Measurements from ENCODE around the gene VTI1A. TPM values are rescaled to one million over a fixed set of nuclear protein-coding genes. Genes with fewer than 3 reads are reported as not detected.

VTI1A gene
- total and polyA plus RNA-seq, 2 experiments from 2014 or later: 26.8 to 31.0 TPM

DNA sequence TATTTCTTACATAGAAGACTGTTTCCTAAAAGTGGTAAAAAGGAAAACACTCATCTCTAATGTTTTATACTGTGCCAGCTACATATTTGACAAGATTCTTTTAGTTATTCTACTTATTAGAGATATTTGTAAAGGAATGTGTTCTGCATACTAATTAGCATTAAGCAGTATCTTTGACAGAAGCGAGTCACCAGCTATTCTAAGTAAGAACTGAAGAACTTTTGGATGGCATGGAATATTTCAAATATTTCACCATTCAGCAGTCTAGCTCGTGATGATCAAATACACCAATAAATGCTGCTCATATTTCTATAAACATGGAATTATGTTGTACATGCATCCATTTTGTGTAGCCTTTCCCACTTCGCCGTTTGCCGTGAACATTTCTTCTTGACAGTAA lies 261.4 kb downstream of the VTI1A start (continued):
- TF ChIP-seq, protein P1, sequence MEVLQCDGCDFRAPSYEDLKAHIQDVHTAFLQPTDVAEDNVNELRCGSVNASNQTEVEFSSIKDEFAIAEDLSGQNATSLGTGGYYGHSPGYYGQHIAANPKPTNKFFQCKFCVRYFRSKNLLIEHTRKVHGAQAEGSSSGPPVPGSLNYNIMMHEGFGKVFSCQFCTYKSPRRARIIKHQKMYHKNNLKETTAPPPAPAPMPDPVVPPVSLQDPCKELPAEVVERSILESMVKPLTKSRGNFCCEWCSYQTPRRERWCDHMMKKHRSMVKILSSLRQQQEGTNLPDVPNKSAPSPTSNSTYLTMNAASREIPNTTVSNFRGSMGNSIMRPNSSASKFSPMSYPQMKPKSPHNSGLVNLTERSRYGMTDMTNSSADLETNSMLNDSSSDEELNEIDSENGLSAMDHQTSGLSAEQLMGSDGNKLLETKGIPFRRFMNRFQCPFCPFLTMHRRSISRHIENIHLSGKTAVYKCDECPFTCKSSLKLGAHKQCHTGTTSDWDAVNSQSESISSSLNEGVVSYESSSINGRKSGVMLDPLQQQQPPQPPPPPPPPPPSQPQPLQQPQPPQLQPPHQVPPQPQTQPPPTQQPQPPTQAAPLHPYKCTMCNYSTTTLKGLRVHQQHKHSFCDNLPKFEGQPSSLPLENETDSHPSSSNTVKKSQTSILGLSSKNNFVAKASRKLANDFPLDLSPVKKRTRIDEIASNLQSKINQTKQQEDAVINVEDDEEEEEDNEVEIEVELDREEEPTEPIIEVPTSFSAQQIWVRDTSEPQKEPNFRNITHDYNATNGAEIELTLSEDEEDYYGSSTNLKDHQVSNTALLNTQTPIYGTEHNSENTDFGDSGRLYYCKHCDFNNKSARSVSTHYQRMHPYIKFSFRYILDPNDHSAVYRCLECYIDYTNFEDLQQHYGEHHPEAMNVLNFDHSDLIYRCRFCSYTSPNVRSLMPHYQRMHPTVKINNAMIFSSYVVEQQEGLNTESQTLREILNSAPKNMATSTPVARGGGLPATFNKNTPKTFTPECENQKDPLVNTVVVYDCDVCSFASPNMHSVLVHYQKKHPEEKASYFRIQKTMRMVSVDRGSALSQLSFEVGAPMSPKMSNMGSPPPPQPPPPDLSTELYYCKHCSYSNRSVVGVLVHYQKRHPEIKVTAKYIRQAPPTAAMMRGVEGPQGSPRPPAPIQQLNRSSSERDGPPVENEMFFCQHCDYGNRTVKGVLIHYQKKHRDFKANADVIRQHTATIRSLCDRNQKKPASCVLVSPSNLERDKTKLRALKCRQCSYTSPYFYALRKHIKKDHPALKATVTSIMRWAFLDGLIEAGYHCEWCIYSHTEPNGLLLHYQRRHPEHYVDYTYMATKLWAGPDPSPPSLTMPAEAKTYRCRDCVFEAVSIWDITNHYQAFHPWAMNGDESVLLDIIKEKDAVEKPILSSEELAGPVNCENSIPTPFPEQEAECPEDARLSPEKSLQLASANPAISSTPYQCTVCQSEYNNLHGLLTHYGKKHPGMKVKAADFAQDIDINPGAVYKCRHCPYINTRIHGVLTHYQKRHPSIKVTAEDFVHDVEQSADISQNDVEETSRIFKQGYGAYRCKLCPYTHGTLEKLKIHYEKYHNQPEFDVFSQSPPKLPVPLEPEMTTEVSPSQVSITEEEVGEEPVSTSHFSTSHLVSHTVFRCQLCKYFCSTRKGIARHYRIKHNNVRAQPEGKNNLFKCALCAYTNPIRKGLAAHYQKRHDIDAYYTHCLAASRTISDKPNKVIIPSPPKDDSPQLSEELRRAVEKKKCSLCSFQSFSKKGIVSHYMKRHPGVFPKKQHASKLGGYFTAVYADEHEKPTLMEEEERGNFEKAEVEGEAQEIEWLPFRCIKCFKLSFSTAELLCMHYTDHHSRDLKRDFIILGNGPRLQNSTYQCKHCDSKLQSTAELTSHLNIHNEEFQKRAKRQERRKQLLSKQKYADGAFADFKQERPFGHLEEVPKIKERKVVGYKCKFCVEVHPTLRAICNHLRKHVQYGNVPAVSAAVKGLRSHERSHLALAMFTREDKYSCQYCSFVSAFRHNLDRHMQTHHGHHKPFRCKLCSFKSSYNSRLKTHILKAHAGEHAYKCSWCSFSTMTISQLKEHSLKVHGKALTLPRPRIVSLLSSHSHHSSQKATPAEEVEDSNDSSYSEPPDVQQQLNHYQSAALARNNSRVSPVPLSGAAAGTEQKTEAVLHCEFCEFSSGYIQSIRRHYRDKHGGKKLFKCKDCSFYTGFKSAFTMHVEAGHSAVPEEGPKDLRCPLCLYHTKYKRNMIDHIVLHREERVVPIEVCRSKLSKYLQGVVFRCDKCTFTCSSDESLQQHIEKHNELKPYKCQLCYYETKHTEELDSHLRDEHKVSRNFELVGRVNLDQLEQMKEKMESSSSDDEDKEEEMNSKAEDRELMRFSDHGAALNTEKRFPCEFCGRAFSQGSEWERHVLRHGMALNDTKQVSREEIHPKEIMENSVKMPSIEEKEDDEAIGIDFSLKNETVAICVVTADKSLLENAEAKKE (CRISPR knock-in tag; IDR thresholded peaks at IDR 0.05): no peak
- no peak for TF ChIP-seq CREB1 (CRISPR knock-in tag; IDR thresholded peaks at IDR 0.05; ENCODE audit: low read depth)

DNA sequence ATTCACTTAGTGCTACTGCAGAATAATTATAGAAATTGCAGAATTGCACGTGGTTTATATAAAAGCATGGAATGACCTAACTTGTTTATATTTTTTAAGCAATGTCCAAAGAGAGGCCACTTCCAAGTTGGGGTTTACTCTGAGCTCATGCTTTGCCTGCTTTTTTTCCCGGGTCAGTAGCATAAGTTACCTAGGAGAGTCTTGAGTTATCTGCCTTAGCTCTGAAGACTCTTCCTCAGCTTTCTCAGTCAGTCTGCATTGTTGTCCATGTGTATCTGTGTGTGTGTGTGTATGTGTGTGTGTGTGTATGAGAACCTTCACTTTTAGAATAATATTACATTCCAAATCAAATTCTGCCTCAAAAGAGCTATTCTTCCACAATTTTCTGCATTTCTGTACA lies 263.5 kb downstream of the VTI1A start:
- Mint-ChIP-seq H3K4me1 (peaks cover 42% of the 10 kb centered on the region), H3K9me3 (no peaks in the 10 kb centered on the region), H3K36me3 (ENCODE audit: low read depth) (no peaks in the 10 kb centered on the region), H3K27me3 (ENCODE audit: insufficient read depth, low read depth, poor library complexity) (peaks cover 4% of the 10 kb centered on the region), H3K27ac (no peak overlapping the region), H3K4me3 (no peak overlapping the region)
- no peaks in the 10 kb centered on the region for H3K27me3 ChIP-seq (ENCODE audit: insufficient read depth)
- no peak overlapping the region for H3K4me3 ChIP-seq
- DNase-seq (ENCODE audit: low spot score) (no peak), ATAC-seq (no peak)
- TF ChIP-seq POLR2AphosphoS5 (IDR thresholded peaks at IDR 0.05; ENCODE audit: low read depth) (no peak), ZNF114 (CRISPR knock-in tag; IDR thresholded peaks at IDR 0.05) (no peak), EZH2 (IDR thresholded peaks at IDR 0.05; ENCODE audit: low read depth, unreplicated experiment) (no peak), ZNF331 (CRISPR knock-in tag; IDR thresholded peaks at IDR 0.05; ENCODE audit: low read depth) (no peak), CREB1 (CRISPR knock-in tag; IDR thresholded peaks at IDR 0.05; ENCODE audit: low read depth) (no peak), NANOG (IDR thresholded peaks at IDR 0.05; ENCODE audit: borderline replicate concordance) (no peak), JUNB (IDR thresholded peaks at IDR 0.05; ENCODE audit: unreplicated experiment) (no peak)
- TF ChIP-seq, protein P2, sequence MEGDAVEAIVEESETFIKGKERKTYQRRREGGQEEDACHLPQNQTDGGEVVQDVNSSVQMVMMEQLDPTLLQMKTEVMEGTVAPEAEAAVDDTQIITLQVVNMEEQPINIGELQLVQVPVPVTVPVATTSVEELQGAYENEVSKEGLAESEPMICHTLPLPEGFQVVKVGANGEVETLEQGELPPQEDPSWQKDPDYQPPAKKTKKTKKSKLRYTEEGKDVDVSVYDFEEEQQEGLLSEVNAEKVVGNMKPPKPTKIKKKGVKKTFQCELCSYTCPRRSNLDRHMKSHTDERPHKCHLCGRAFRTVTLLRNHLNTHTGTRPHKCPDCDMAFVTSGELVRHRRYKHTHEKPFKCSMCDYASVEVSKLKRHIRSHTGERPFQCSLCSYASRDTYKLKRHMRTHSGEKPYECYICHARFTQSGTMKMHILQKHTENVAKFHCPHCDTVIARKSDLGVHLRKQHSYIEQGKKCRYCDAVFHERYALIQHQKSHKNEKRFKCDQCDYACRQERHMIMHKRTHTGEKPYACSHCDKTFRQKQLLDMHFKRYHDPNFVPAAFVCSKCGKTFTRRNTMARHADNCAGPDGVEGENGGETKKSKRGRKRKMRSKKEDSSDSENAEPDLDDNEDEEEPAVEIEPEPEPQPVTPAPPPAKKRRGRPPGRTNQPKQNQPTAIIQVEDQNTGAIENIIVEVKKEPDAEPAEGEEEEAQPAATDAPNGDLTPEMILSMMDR (conservative IDR thresholded peaks at IDR 0.05; ENCODE audit: low read depth in 2 of 2): no peak
- no peak overlapping the region for H3K27ac ChIP-seq (ENCODE audit: low read depth)
- no peaks in the 10 kb centered on the region for H3K79me2 ChIP-seq (replicated peaks; ENCODE audit: insufficient read depth)
- no peaks in the 10 kb centered on the region for H4K20me1 ChIP-seq (replicated peaks; ENCODE audit: insufficient read depth)
- no peak overlapping the region for H2AFZ ChIP-seq
- peaks cover 37% of the 10 kb centered on the region for H3K4me1 ChIP-seq (ENCODE audit: insufficient read depth)
- H3K9me2 ChIP-seq (ENCODE audit: insufficient read depth): no peaks in the 10 kb centered on the region
- H3K36me3 ChIP-seq (ENCODE audit: insufficient read depth): no peaks in the 10 kb centered on the region
- H3F3A ChIP-seq (replicated peaks; ENCODE audit: low read depth): no peaks in the 10 kb centered on the region; the same call in 1 of the 2 replicates
- H3K4me2 ChIP-seq: no peak overlapping the region
